B cell (primary cell): ENCODE measurements around the gene UNC13D. TPM values are rescaled to one million over a fixed set of nuclear protein-coding genes. Genes with fewer than 3 reads are reported as not detected.

ENCODE experiments used
- ATAC-seq: fragments of 200-7000 bp; cut with Tn5 transposase; one replicate; pipeline ENCODE4 v1.10.0; 2021; ENCODE audit warnings: low read depth, mild to moderate bottlenecking, moderate number of reproducible peaks, moderate library complexity
- CTCF ChIA-PET: fragments of 350-600 bp; sonication (Branson Sonifier 250); formaldehyde crosslinking; loops from one replicate; lab custom pipeline; 2021; ENCODE audit warnings: antibody characterized with exemption, inconsistent platforms; lab: Charles Lee
- POLR2A ChIA-PET: fragments of 350-600 bp; sonication (Branson Sonifier 250); formaldehyde crosslinking; loops from one replicate; lab custom pipeline; 2021; ENCODE audit warnings: antibody characterized with exemption; lab: Charles Lee
- DNase-seq: peaks from one replicate; pipeline ENCODE4 v3.0.0; 2013
- H2AFZ ChIP-seq: 2 replicates; pipeline ENCODE4 v1.6.1; 2012; ENCODE audit warnings: mild to moderate bottlenecking, low read depth, low read length; ENCODE audit not compliant: insufficient read depth, poor library complexity, severe bottlenecking
- H3K27ac ChIP-seq, 2 donors: 1 replicate in 1 of 2; 2 replicates in 1 of 2; pipeline ENCODE4 v1.5.1; 2012 to 2013; ENCODE audit warnings: low read length in 2 of 2, mild to moderate bottlenecking in 2 of 2, moderate library complexity in 1 of 2
- H3K27me3 ChIP-seq, 4 experiments: fragments of 200-600 bp in 1 of 4; sonication (generic) in 1 of 4; replicated peaks in 1 of 4; 1 replicate in 2 of 4; 2 replicates in 2 of 4; pipeline versions ENCODE4 v1.6.1 to v1.7.0; 2013 to 2016; ENCODE audit warnings: low read length in 3 of 4, mild to moderate bottlenecking in 2 of 4, mixed read lengths in 1 of 4, moderate library complexity in 1 of 4; ENCODE audit not compliant: insufficient read depth in 4 of 4, control insufficient read depth in 3 of 4; ENCODE audit errors: control extremely low read depth in 1 of 4
- H3K36me3 ChIP-seq, 2 experiments: replicated peaks in 1 of 2; 1 replicate in 1 of 2; 2 replicates in 1 of 2; pipeline versions ENCODE4 v1.6.1 to v1.7.1; 2013; ENCODE audit warnings: low read length in 1 of 2; ENCODE audit not compliant: insufficient read depth in 2 of 2, control insufficient read depth in 1 of 2; ENCODE audit errors: control extremely low read depth in 1 of 2, extremely low read depth in 1 of 2
- H3K4me1 ChIP-seq, 2 donors: fragments of 200-600 bp in 1 of 2; sonication (generic) in 1 of 2; 1 replicate in 1 of 2; 2 replicates in 1 of 2; pipeline versions ENCODE4 v1.5.1 to v1.6.1; 2013 to 2017; ENCODE audit warnings: low read length in 2 of 2; ENCODE audit not compliant: control insufficient read depth in 2 of 2, insufficient read depth in 2 of 2
- H3K4me2 ChIP-seq: replicated peaks from 2 replicates; pipeline ENCODE3; 2012; ENCODE audit warnings: mild to moderate bottlenecking, low read depth, low read length; ENCODE audit not compliant: poor library complexity, severe bottlenecking
- H3K4me3 ChIP-seq, 5 experiments: fragments of 200-600 bp in 1 of 5; sonication (generic) in 1 of 5; 1 replicate in 3 of 5; 2 replicates in 2 of 5; pipeline versions ENCODE4 v1.5.1 to v1.7.0; 2011 to 2016; ENCODE audit warnings: low read length in 4 of 5, mild to moderate bottlenecking in 4 of 5, low read depth in 2 of 5, control low read depth in 1 of 5, moderate library complexity in 1 of 5; ENCODE audit not compliant: insufficient read depth in 1 of 5; ENCODE audit errors: control extremely low read depth in 1 of 5, extremely low read depth in 1 of 5
- H3K79me2 ChIP-seq: fragments of 200-600 bp; sonication (generic); one replicate; pipeline ENCODE4 v1.6.0; 2016; ENCODE audit warnings: low read length; ENCODE audit not compliant: control insufficient read depth, insufficient read depth
- H3K9ac ChIP-seq: fragments of 200-600 bp; sonication (generic); 2 replicates; pipeline ENCODE4 v1.6.1; 2017; ENCODE audit warnings: mild to moderate bottlenecking, low read length, moderate library complexity
- H3K9me3 ChIP-seq, 3 donors: one replicate each; pipeline versions ENCODE4 v1.6.1 to v1.7.1; 2013; ENCODE audit warnings: low read length in 2 of 3; ENCODE audit not compliant: control insufficient read depth in 2 of 3, insufficient read depth in 1 of 3; ENCODE audit errors: control extremely low read depth in 1 of 3
- H4K20me1 ChIP-seq: 2 replicates; pipeline ENCODE4 v1.6.0; 2012; ENCODE audit warnings: mild to moderate bottlenecking, low read length; ENCODE audit not compliant: insufficient read depth, control insufficient read depth, poor library complexity, severe bottlenecking
- H3K27ac Mint-ChIP-seq: one replicate; pipeline ENCODE4 v1.8.0; 2021; ENCODE audit warnings: mixed read lengths
- H3K27me3 Mint-ChIP-seq: one replicate; pipeline ENCODE4 v1.8.0; 2021; ENCODE audit warnings: mixed read lengths
- H3K4me1 Mint-ChIP-seq: one replicate; pipeline ENCODE4 v1.8.0; 2021; ENCODE audit warnings: mixed read lengths
- H3K4me3 Mint-ChIP-seq: one replicate; pipeline ENCODE4 v1.8.0; 2021; ENCODE audit warnings: mixed read lengths
- H3K9me3 Mint-ChIP-seq: one replicate; pipeline ENCODE4 v1.8.0; 2022; ENCODE audit warnings: mixed read lengths; ENCODE audit not compliant: insufficient read depth
- EZH2 ChIP-seq: IDR thresholded peaks from 2 replicates; pipeline ENCODE4 v1.6.1; 2012; ENCODE audit warnings: borderline replicate concordance, low read depth, mild to moderate bottlenecking, moderate library complexity, low read length; ENCODE audit not compliant: insufficient read depth, poor library complexity, severe bottlenecking
- WGBS: methylation state at CpG from one replicate; pipeline ENCODE4 v1.1.5; 2013; ENCODE audit warnings: missing lambda C conversion rate; ENCODE audit not compliant: insufficient coverage; 5-methylcytosine and 5-hydroxymethylcytosine counted together
- intact Hi-C: fragments of 100-400 bp; cut with micrococcal nuclease; formaldehyde crosslinking; loops from one replicate; pipeline ENCODE4 v1.10.0; 2022
- polyA plus RNA-seq: library from polyadenylated mRNA; depleted of rRNA; stranded (reverse); fragments of >200 nt; gene quantifications from 2 replicates; pipeline ENCODE4 v1.2.3, GENCODE V29; 2012
- total RNA-seq, 2 donors: library from RNA; stranded (reverse); fragments of 120-200 nt in 1 of 2; gene quantifications; 1 replicate in 1 of 2; 2 replicates in 1 of 2; pipeline versions ENCODE4 v1.2.3 to v1.2.4, GENCODE V29; 2013 to 2022
- TF ChIP-seq, protein P1 (sequence below): fragments of 200-600 bp; IDR thresholded peaks from one replicate; pipeline ENCODE4 v1.8.0; 2022; ENCODE audit warnings: antibody characterized with exemption, mild to moderate bottlenecking

The UNC13D gene
- total and polyA plus RNA-seq, 2 donors (not counting 1 experiment from before 2014, with no cell fraction given), result 101 to 107 TPM

DNA sequence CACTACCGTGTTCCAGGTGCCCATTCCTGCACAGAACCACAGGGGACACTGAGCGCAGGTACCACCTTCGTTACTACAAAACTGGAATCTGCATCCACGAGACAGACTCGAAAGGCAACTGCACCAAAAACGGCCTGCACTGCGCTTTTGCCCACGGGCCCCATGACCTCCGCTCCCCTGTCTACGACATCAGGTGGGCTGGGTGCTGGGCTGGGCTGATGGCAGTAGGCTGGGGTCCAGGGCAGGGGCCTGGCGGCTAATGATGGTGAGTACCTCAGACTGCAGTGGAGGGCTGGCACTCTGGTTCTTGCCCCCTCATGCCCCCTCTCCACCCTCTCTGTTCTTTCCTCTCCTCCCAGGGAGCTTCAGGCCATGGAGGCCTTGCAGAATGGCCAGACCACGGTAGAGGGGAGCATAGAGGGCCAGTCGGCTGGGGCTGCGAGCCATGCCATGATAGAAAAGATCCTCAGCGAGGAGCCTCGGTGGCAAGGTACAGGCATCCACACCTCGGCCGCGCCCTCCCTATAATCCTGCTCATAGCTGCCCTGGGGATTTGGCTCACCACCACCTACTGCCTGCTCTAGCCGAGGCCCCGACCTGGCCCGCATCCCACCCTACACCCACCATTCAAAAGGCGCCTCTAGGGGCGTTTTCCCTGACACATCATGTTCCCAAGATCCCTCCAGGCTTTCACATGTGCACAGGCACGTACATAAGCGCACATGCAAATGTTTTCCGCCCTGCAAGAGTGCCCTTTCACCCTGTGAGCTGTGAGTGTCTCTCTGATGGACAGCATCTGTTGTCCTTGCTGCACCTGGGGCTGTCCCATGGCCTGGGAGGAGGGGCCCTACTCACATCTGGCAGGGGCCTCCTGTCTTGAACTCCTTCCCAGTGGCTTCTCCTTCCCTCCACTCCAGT, 31.8 kb downstream of the UNC13D start:
- TF ChIP-seq EZH2, result no peak
- TF ChIP-seq, protein P1, sequence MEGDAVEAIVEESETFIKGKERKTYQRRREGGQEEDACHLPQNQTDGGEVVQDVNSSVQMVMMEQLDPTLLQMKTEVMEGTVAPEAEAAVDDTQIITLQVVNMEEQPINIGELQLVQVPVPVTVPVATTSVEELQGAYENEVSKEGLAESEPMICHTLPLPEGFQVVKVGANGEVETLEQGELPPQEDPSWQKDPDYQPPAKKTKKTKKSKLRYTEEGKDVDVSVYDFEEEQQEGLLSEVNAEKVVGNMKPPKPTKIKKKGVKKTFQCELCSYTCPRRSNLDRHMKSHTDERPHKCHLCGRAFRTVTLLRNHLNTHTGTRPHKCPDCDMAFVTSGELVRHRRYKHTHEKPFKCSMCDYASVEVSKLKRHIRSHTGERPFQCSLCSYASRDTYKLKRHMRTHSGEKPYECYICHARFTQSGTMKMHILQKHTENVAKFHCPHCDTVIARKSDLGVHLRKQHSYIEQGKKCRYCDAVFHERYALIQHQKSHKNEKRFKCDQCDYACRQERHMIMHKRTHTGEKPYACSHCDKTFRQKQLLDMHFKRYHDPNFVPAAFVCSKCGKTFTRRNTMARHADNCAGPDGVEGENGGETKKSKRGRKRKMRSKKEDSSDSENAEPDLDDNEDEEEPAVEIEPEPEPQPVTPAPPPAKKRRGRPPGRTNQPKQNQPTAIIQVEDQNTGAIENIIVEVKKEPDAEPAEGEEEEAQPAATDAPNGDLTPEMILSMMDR, result no peak
- Histone ChIP-seq H3K4me3 (no peak overlapping the region), H3K36me3 (peaks cover 0 to 62% of the 10 kb centered on the region in 2 experiments), H2AFZ (no peak overlapping the region), H3K9ac (no peak overlapping the region), H3K4me2 (no peak overlapping the region), H3K4me1 (peaks cover 0 to 12% of the 10 kb centered on the region in 2 donors), H3K79me2 (peaks cover 10% of the 10 kb centered on the region), H3K9me3 (no peaks in the 10 kb centered on the region), H3K27ac (no peak overlapping the region), H3K27me3 (no peaks in the 10 kb centered on the region), H4K20me1 (peaks cover 14% of the 10 kb centered on the region)
- no peak overlapping the region for H3K27ac Mint-ChIP-seq
- no peaks in the 10 kb centered on the region for H3K27me3 Mint-ChIP-seq
- DNase-seq (no peak), ATAC-seq (no peak)
- intact Hi-C loops, result no loop called here
- no peaks in the 10 kb centered on the region for H3K9me3 Mint-ChIP-seq
- POLR2A ChIA-PET, result no interaction called here
- no peak overlapping the region for H3K4me3 Mint-ChIP-seq
- CTCF ChIA-PET, result interaction anchor here (4.5 kb wide), 1 partner anchor 17 kb away, joined by 12 read pairs; no protein-coding TSS in a partner anchor
- WGBS, result 96% methylated on average over 27 of the region's 27 CpGs
- peaks cover 11% of the 10 kb centered on the region for H3K4me1 Mint-ChIP-seq

DNA sequence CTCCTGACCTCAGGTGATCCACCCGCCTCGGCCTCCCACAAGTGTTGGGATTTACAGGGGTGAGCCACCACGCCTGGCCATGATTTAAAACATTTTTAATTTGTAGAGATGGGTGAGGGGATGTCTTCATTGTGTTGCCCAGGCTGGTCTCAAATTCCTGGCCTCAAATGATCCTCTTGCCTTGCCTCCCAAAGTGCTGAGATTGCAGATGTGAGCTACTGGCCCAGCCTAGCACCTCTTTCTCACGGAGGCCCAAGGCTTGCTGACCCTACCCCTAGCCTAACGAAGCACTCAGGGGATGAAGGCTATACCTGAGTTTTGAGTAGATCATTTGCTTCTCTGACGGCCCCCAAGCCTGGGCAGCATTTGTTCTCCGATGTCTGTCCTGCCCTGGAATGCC, 33.0 kb downstream of the UNC13D start:
- ChIA-PET POLR2A (no interaction called here), CTCF (interaction anchor here (1.2 kb wide), 1 partner anchor 44 kb away, joined by 3 read pairs; the partner anchor contains the start of gene WBP2)
- H3K79me2 ChIP-seq, result peaks cover 19% of the 10 kb centered on the region
- Mint-ChIP-seq H3K4me3 (no peak overlapping the region), H3K27ac (no peak overlapping the region), H3K9me3 (no peaks in the 10 kb centered on the region), H3K4me1 (peaks cover 11% of the 10 kb centered on the region), H3K27me3 (no peaks in the 10 kb centered on the region)
- peaks cover 19% of the 10 kb centered on the region for H4K20me1 ChIP-seq
- 96% methylated on average over 6 of the region's 7 CpGs for WGBS
- DNase-seq (no peak), ATAC-seq (no peak)
- TF ChIP-seq, protein P1, result no peak
- TF ChIP-seq EZH2, result no peak
- peaks cover 0 to 55% of the 10 kb centered on the region in 2 experiments for H3K36me3 ChIP-seq
- intact Hi-C loops, result no loop called here
- H3K4me1 ChIP-seq, result peaks cover 0 to 12% of the 10 kb centered on the region in 2 donors
- H3K27me3 ChIP-seq, result no peaks in the 10 kb centered on the region
- no peak overlapping the region for H3K9ac ChIP-seq
- no peak overlapping the region for H2AFZ ChIP-seq
- no peak overlapping the region for H3K27ac ChIP-seq
- no peak overlapping the region for H3K4me2 ChIP-seq
- no peaks in the 10 kb centered on the region for H3K9me3 ChIP-seq
- no peak overlapping the region for H3K4me3 ChIP-seq
